Stimulated activated CD4-positive, alpha-beta T cell treated with anti-CD3 and anti-CD28 coated beads, Interleukin-1b, Interleukin-23, amount 100 ng/mL, for 48 hours (primary cell): Measurements from ENCODE around the gene HEMGN.
"Not testable (repeated sequence)": the region's sequence is repeated elsewhere in the genome, so short reads cannot be mapped to it uniquely, and the experiment has no call there.

Source experiments
- DNase-seq: peaks from one replicate; pipeline ENCODE4 v3.0.0-alpha.2; 2020

HEMGN gene

DNA sequence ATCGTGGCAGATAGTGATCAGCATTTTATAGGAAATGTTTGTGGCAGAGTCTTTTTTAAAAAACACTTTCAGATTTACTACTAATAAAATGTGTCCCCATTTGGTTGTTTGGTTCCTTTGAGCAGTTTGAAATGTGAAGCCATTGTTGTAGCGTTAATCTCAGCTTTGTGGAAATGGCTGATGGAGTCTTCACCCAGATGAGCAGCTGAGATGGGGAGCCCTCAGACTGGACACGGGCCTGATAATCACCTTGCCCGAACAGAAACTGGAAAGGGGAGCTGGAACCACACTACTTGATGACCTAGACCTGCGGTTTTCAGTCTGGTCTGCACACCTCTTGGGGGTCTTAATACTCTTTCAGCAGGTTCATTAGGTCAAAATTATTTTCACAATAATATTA, 24.6 kb upstream of the HEMGN start:
- DNase-seq = no peak

- no peak for DNase-seq
Observed at GRCh38 chr9:97962136-97962535, 24.2 kb upstream of the HEMGN start.

DNA sequence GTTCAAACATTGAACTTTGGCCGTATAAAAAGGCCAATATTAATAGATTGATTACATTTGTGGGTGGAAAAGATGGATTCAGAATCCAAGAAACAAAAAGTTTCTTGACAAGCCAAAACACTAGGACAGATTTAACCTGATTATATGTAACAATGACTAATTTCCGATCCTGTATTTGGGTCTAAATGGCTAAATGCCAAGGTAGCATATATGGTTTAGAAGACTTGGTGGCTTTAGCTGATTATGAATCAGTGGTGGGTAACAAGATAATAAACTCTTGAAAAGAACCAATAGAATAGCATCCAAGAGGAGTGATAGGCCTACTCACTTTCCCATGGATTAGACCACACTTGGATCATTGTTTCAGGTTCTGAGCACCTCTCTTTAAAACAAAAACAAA, 23.4 kb upstream of the HEMGN start:
- no peak for DNase-seq

- DNase-seq = not testable (repeated sequence)
Observed at GRCh38 chr9:97960678-97961328, 22.8 kb upstream of the HEMGN start.

DNA sequence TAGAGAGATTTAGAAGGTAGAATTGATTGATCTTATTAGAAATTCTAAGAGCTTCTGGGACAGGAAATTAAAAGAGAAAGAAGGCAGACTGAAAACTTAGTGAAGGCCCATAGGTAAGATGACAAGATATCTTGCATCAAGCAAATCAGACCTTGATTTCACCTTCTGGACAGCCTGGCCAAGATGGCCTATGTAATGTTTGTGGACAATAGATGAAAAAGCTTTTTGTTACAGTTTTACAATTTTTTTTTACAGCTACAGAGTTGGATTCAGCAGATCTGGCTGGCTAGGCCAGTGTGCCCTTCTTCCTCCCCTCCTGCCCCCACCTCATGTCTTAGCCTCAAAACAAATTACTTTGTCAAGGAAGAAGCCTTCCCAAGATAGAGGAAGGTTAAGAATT, 21.6 kb upstream of the HEMGN start:
- no peak for DNase-seq

DNA sequence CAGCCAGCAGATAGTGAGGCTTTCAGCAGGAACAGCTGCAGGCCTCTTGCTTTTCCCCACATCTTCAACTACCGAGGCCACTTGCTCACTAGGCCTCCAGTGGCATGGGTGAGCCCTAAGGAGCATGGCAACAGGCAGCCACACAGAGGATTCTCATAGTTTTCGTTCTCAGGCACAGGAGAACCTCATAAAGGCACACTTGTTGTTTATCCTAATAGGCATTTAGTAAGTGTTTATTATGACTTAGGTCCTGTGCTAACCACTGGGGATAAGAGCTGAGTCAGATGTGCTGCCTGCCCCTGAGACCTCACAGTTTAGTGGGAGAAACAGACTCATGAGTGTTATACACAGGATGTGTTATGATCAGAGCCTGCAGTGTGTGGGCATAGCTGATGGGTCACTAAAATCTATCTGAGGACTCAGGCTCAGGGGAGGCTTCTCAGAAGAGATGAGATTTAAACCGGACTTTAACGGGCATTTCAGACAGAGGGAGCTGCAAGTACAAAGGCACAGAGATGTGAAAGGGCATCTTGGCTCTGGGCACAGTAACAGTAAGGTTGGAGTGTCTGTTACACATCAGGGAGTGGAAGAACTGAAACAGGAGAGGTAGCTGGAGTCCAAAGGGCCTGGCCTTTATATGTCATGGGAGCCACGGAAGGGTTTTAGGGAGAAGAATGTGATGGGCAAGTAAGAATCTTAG, 21.0 kb upstream of the HEMGN start:
- DNase-seq = no peak

DNA sequence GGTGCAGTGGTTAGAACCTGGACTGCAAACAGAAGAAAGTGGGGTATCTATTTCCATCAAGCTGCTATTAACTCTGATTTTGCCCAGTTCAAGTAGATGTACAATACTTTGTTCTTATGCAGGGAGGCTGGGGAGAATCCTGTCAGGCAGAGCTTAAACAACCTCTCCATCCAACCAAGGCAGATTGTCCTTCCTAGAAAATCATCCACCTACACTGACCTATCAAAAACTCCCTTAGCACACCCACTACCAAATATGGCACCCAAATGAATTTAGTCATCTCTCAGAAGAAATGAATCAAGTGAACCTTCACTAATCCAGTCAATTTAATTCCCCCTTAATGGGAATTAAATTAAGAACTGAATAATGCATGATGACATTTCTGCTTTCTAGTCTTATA, 18.4 kb upstream of the HEMGN start:
- no peak for DNase-seq

DNA sequence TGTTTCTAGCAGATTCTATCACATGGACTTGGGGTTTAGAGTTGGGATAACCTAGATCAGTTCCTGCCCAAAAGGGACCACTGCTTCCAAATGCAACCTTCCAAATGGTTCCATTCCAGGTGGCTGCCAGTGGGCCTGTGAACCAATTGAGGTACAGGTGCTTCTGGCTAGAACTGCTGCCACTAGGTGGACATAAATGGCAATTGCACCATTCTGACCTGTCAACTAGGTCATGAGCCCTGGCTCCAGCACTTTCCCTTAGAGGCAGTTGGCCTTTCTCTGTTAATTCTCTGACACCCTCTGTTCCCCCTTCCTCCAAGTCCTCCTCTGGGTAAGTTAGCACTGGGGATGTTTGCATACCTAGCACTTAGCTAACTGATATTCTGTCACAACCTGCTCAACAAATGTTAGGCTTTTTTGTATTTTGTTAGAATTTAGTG, 16.6 kb upstream of the HEMGN start:
- peak; percentile 55 for DNase-seq

GRCh38 chr9:97950873-97951272, 12.9 kb upstream of the HEMGN start:
- DNase-seq = peak; percentile 5

DNA sequence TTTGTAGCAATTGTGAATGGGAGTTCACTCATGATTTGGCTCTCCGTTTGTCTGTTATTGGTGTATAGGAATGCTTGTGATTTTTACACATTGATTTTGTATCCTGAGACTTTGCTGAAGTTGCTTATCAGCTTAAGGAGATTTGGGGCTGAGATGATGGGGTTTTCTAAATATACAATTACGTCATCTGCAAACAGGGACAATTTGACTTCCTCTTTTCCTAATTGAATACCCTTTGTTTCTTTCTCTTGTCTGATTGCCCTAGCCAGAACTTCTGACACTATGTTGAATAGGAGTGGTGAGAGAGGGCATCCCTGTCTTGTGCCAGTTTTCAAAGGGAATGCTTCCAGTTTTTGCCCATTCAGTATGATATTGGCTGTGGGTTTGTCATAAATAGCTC, 9.1 kb upstream of the HEMGN start:
- not testable (repeated sequence) for DNase-seq

GRCh38 chr9:97945470-97945869, 7.5 kb upstream of the HEMGN start:
- not testable (repeated sequence) for DNase-seq

DNA sequence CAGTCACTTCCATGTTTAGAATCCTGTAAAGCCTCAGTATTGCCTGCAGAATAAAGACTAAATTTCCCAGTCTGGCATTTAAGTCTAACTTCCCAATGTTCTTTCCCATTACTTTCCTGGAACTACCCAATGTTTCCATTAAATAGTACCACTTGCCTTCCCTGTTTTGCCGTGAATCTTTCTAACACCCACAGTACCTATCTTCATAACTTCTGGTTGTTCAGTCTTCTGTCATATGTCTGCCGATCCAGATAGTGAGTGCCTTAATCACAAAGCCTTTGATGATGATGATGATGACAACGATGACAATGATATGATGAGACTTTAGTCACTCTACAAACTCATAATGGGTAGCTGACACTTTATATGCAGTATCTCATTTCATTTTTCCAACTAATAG, 6.6 kb upstream of the HEMGN start:
- no peak for DNase-seq

- DNase-seq = no peak
Observed at GRCh38 chr9:97943308-97943855, 5.4 kb upstream of the HEMGN start.

- no peak for DNase-seq
Observed at GRCh38 chr9:97941323-97941722, 3.4 kb upstream of the HEMGN start.

DNA sequence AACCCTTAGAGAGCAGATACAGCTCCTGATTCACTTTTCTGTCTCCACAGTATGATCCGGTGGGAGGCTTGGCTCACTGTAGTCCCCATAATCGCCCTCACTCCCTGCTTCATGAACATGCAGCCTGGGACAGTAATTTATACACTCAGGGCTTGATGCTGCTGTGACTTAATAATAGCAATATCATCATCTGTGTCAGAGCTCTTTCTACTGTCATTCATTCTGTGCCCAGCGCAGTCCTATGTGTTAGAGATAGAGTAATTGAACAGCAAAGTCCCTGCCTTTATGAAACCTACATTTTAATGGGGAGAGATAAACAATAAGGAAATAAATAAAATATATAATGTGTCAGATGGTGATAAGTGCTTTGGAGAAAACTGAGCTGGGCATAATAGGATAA, 2.8 kb upstream of the HEMGN start:
- DNase-seq = no peak

- no peak for DNase-seq
Observed at GRCh38 chr9:97940233-97940632, 2.3 kb upstream of the HEMGN start.

DNA sequence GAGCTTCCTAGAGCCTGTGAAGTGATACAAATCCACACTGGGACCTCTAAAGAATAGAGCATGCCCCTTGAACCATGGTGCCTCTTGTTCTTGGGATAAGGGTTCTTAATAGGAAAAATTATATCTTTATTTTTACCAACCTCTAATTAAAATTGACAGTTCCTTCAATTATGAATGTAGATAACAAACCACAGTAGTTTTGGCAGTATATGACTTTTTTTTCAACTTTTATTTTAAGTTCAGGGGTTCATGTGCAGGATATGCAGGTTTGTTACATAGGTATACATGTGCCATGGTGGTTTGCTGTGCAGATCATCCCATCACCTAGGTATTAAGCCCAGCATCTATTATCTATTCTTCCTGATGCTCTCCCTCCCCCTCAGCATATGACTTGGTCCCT, 974 bp downstream of the HEMGN start:
- no peak for DNase-seq

- no peak for DNase-seq
Observed at GRCh38 chr9:97935276-97935675, 2.7 kb downstream of the HEMGN start.

DNA sequence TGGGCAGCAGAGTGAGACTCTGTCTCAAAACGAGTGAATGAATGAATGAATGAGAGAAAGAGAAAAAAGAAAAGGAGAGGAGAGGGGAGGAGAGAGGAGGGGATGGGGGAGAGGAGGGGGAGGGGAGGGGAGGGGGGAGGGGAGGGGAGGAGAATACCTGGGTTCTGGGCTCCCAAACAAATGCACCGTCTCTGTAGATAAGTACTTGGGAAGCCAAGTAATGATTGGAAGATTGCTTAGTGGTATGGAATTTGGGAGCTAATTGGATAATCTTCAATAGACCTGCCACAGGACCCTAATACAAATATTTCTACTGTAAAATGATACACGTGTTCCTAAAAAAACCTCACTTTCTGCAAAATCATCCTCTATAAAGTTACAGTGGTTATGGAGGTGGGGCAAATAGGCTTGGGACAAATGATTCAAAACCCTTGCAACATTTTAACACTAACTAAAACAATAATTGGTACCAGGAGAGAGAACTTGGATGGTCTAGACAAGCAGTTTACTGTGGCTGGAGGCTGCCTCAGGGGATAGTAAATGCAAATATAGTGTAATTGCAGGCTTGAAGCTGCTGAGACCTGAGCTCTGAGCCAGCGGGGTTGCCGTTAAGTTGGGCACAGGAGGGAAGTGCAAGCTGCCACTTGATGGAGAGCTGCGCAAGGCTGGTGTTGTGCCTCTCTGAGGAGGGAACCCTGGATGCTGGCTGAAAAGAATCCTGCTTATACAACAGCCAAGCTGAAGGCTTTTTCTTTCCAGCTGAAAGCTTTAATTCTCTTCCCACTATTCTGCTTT, 3.5 kb downstream of the HEMGN start:
- DNase-seq = no peak

- no peak for DNase-seq
Observed at GRCh38 chr9:97933297-97933998, 4.5 kb downstream of the HEMGN start.

DNA sequence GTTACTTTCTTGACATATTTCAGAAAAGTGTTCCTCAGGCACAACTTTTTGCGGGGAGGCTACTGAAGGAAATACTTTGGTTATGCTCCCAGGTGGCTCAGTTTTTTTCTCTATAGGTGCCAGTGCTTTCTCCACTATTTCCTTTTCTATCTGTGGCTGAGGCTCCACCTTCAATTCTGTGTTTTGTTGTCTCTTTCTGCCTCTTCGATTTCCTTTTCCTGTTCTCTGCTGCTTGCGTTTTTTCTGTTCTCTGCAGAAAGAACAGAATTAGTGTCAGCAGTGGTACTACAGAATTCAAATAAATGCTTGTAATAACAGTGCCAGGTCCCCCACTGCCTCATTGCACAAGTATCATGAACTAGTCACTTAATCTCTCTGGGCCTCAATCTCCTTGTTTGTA, 7.0 kb downstream of the HEMGN start:
- no peak for DNase-seq

DNA sequence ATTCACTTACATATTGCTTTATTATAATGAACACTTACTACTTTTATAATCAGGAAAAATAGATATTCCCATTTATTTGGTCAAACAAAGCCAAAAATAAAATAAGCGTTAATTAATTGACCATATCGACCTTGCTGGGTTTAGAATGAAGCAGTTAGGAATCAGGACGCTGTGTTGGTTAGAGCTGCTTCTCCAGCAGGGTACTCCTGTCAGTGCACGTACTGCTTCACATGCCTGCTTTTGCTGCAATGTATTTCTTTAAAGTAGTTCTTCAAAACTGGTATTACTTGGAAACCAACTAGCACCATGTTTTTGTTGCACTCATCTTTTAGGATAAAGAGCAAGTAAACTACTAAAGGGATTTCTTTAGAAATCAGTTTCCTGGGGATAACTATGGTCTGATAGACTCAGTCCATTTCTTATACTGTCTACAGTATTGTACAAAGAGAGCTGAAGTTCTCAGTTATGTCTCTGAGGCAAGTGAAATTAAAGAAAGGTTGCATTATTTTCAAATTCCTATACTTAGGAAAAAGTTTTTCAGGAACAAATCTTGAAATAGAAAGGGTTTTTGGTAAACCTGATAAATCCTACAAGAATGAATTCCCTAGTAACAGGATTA, 8.9 kb downstream of the HEMGN start:
- no peak for DNase-seq
